ENCODE results near the gene CD248.

The CD248 gene

GRCh38 chr11:66267379-66268243, 49.2 kb downstream of the CD248 start:
- TF ChIP-seq ZFX (IDR thresholded peaks at IDR 0.05): no peak
- TF ChIP-seq CTCF (conservative IDR thresholded peaks at IDR 0.05): no peak; the same call in 1 of the 2 replicates
- H3K27ac ChIP-seq: peak overlapping the region; percentile 89

- TF ChIP-seq CTCF (conservative IDR thresholded peaks at IDR 0.05) (no peak), ZFX (IDR thresholded peaks at IDR 0.05) (no peak)
- no peak overlapping the region; the same call in 1 of the 2 replicates for H3K27ac ChIP-seq
Observed at GRCh38 chr11:66267039-66267378, 49.8 kb downstream of the CD248 start.

- TF ChIP-seq CTCF (conservative IDR thresholded peaks at IDR 0.05) (no peak), ZFX (IDR thresholded peaks at IDR 0.05) (no peak)
- H3K27ac ChIP-seq: no peak overlapping the region; the same call in 1 of the 2 replicates
Observed at GRCh38 chr11:66266378-66267038, 50.3 kb downstream of the CD248 start.

- H3K27ac ChIP-seq: no peak overlapping the region
- TF ChIP-seq CTCF (conservative IDR thresholded peaks at IDR 0.05) (no peak), ZFX (IDR thresholded peaks at IDR 0.05) (no peak)
Observed at GRCh38 chr11:66265531-66266377, 51.1 kb downstream of the CD248 start.

GRCh38 chr11:66264914-66265313, 51.9 kb downstream of the CD248 start:
- TF ChIP-seq ZFX (IDR thresholded peaks at IDR 0.05): no peak
- peak; percentile 66 for TF ChIP-seq CTCF (conservative IDR thresholded peaks at IDR 0.05)
- no peak overlapping the region for H3K27ac ChIP-seq

Measured in C4-2B (cell line).